ENCODE measurements around the gene IL22.

GRCh38 chr12:68285541-68285940, 32.1 kb upstream of the IL22 start:
- no peak for TF ChIP-seq CTCF (IDR thresholded peaks at IDR 0.05; ENCODE audit: insufficient read depth, low read length)
- TF ChIP-seq POLR2AphosphoS5 (IDR thresholded peaks at IDR 0.05; ENCODE audit: low read depth): no peak

Data from HL-60 (cell line).